COLO829 (cell line): ENCODE results near the gene AIF1L.

Experiments used
- DNase-seq: peaks from one replicate; pipeline ENCODE4 v3.0.0; 2012; ENCODE audit warnings: low spot score

AIF1L gene

GRCh38 chr9:131096269-131097125, at the start of gene AIF1L:
Gene AIF1L (plus strand): TSS chr9:131096531. CDS start chr9:131096630, 99 bp downstream.
- peak; percentile 47 for DNase-seq

- peak; percentile 57 for DNase-seq
These were observed 49.6 kb upstream of the AIF1L start for GRCh38 chr9:131046581-131047202.

- no peak for DNase-seq
These were observed 48.0 kb upstream of the AIF1L start for GRCh38 chr9:131048332-131048731.

GRCh38 chr9:131048820-131049219, 47.5 kb upstream of the AIF1L start:
- DNase-seq: no peak

- no peak for DNase-seq
These were observed 46.3 kb upstream of the AIF1L start for GRCh38 chr9:131049829-131050715.

GRCh38 chr9:131050831-131051230, 45.5 kb upstream of the AIF1L start:
- no peak for DNase-seq

GRCh38 chr9:131051592-131052517, 44.5 kb upstream of the AIF1L start:
- DNase-seq: no peak

- DNase-seq: peak; percentile 69
These were observed 42.4 kb upstream of the AIF1L start for GRCh38 chr9:131053896-131054295.

GRCh38 chr9:131056781-131057506, 39.4 kb upstream of the AIF1L start:
- no peak for DNase-seq

GRCh38 chr9:131060900-131061630, 35.3 kb upstream of the AIF1L start:
- no peak for DNase-seq

GRCh38 chr9:131062969-131063368, 33.4 kb upstream of the AIF1L start:
- no peak for DNase-seq

GRCh38 chr9:131065599-131065998, 30.7 kb upstream of the AIF1L start:
- no peak for DNase-seq

- no peak for DNase-seq
These were observed 28.7 kb upstream of the AIF1L start for GRCh38 chr9:131067625-131068024.

- DNase-seq: no peak
These were observed 28.1 kb upstream of the AIF1L start for GRCh38 chr9:131068076-131068816.

- DNase-seq: no peak
These were observed 26.6 kb upstream of the AIF1L start for GRCh38 chr9:131069699-131070098.

GRCh38 chr9:131072107-131072870, 24.0 kb upstream of the AIF1L start:
- no peak for DNase-seq

GRCh38 chr9:131072871-131073237, 23.5 kb upstream of the AIF1L start:
- no peak for DNase-seq

GRCh38 chr9:131076347-131077195, 19.8 kb upstream of the AIF1L start:
- no peak for DNase-seq
